ENCODE data around the gene DPH2.
A peak's percentile ranks its signal among the peaks of the same experiment; 100 is the strongest.

Gene DPH2

DNA sequence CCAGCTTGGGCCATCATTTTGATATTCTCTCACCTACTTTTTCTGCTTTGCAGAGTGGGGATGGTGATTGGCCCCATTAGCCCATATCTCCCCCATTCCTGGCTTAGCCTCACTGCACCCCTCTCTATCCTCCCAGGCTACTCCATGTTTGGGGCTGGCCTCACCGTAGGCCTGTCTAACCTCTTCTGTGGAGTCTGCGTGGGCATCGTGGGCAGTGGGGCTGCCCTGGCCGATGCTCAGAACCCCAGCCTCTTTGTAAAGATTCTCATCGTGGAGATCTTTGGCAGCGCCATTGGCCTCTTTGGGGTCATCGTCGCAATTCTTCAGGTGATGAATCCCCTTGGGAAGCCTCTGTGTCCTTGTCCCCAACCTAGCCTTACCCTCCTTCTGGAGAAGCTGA lies 7.1 kb downstream of the DPH2 start:
- Histone ChIP-seq H3K27me3 (ENCODE audit: control insufficient read depth, insufficient read depth, low read length, poor library complexity, severe bottlenecking) (no peaks in the 10 kb centered on the region), H3K9me3 (ENCODE audit: control insufficient read depth, low read length) (no peaks in the 10 kb centered on the region), H3K4me1 (ENCODE audit: control insufficient read depth, insufficient read depth, low read length) (peaks cover 26% of the 10 kb centered on the region), H3K4me3 (ENCODE audit: insufficient read depth, low read depth, low read length) (no peak overlapping the region), H3K36me3 (ENCODE audit: control insufficient read depth, insufficient read depth, low read length) (peaks cover 18% of the 10 kb centered on the region), H3K27ac (ENCODE audit: insufficient read depth, low read depth, low read length, poor library complexity, severe bottlenecking) (no peak overlapping the region)
- 94 to 96% methylated on average over 8 of the region's 8 CpGs for WGBS, 2 experiments

GRCh38 chr1:43977376-43978263 lies 7.8 kb downstream of the DPH2 start:
- H3K27me3 ChIP-seq (ENCODE audit: control insufficient read depth, insufficient read depth, low read length, poor library complexity, severe bottlenecking): no peaks in the 10 kb centered on the region
- H3K36me3 ChIP-seq (ENCODE audit: control insufficient read depth, insufficient read depth, low read length): peaks cover 18% of the 10 kb centered on the region
- no peaks in the 10 kb centered on the region for H3K9me3 ChIP-seq (ENCODE audit: control insufficient read depth, low read length)
- no peak overlapping the region for H3K4me3 ChIP-seq (ENCODE audit: insufficient read depth, low read depth, low read length)
- peaks cover 26% of the 10 kb centered on the region for H3K4me1 ChIP-seq (ENCODE audit: control insufficient read depth, insufficient read depth, low read length)
- WGBS, 2 experiments: 94 to 96% methylated on average over 8 to 9 of the region's 9 CpGs
- no peak overlapping the region for H3K27ac ChIP-seq (ENCODE audit: insufficient read depth, low read depth, low read length, poor library complexity, severe bottlenecking)

- H3K27ac ChIP-seq (ENCODE audit: insufficient read depth, low read depth, low read length, poor library complexity, severe bottlenecking): no peak overlapping the region
- H3K9me3 ChIP-seq (ENCODE audit: control insufficient read depth, low read length): no peaks in the 10 kb centered on the region
- peaks cover 18% of the 10 kb centered on the region for H3K36me3 ChIP-seq (ENCODE audit: control insufficient read depth, insufficient read depth, low read length)
- WGBS, 2 experiments: 85 to 87% methylated on average over 5 of the region's 5 CpGs
- H3K4me3 ChIP-seq (ENCODE audit: insufficient read depth, low read depth, low read length): peak overlapping the region; percentile 63
- no peaks in the 10 kb centered on the region for H3K27me3 ChIP-seq (ENCODE audit: control insufficient read depth, insufficient read depth, low read length, poor library complexity, severe bottlenecking)
- H3K4me1 ChIP-seq (ENCODE audit: control insufficient read depth, insufficient read depth, low read length): peaks cover 26% of the 10 kb centered on the region
These were observed 8.4 kb downstream of the DPH2 start for GRCh38 chr1:43978264-43978550.

DNA sequence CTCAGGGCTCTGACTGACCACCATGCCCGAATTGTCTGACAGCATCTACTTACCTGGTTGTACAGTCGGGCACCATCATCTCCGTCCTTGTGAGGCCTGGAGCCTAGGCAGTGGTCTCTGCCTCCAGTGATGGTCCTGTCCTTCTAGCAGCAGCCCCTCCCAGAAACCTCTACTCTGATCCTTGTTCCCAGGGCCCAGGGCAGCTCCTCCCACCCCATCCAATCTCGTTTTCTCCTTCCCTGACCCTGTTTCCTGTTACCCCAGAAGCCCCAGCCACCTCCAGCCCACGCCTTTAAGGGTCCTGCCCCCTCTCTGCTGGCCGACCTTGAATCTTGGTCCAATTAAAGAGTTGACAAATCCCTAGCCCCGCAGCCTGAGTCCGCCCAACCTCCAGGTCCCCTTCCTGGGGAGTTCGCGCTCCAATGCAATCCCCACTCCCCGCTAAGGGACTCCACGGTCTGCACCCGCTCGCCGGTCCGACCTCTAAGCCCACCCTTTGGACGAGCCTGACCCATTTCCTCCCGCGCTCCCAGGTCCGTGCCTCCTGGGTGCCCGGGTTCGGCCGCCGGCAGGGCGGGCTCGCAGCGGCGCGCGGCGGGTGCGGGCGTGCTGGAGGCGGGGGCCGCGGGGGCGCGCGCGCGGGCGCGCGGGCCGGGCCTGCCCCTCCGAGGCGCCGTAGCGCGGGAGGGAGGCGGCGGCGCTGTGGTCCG lies 8.9 kb downstream of the DPH2 start, which contains the start of gene B4GALT2:
TSS of gene B4GALT2 (plus strand) at position 660 of the 710 bp plus-strand sequence. CDS start 1,951 bp downstream, outside the sequence.
- Histone ChIP-seq H3K4me3 (ENCODE audit: insufficient read depth, low read depth, low read length) (peak within 1 kb of the TSS; percentile 63), H3K4me1 (ENCODE audit: control insufficient read depth, insufficient read depth, low read length) (peaks cover 26% of the 10 kb centered on the region), H3K27me3 (ENCODE audit: control insufficient read depth, insufficient read depth, low read length, poor library complexity, severe bottlenecking) (no peaks in the 10 kb centered on the region), H3K9me3 (ENCODE audit: control insufficient read depth, low read length) (no peaks in the 10 kb centered on the region), H3K27ac (ENCODE audit: insufficient read depth, low read depth, low read length, poor library complexity, severe bottlenecking) (no peak within 1 kb of the TSS), H3K36me3 (ENCODE audit: control insufficient read depth, insufficient read depth, low read length) (peaks cover 18% of the 10 kb centered on the region)
- 4 to 5% methylated on average over 54 of the region's 54 CpGs for WGBS, 2 experiments

GRCh38 chr1:43979261-43979527 lies 9.4 kb downstream of the DPH2 start:
- Histone ChIP-seq H3K27me3 (ENCODE audit: control insufficient read depth, insufficient read depth, low read length, poor library complexity, severe bottlenecking) (no peaks in the 10 kb centered on the region), H3K36me3 (ENCODE audit: control insufficient read depth, insufficient read depth, low read length) (peaks cover 18% of the 10 kb centered on the region), H3K9me3 (ENCODE audit: control insufficient read depth, low read length) (no peaks in the 10 kb centered on the region), H3K4me1 (ENCODE audit: control insufficient read depth, insufficient read depth, low read length) (peaks cover 26% of the 10 kb centered on the region), H3K4me3 (ENCODE audit: insufficient read depth, low read depth, low read length) (peak overlapping the region; percentile 59), H3K27ac (ENCODE audit: insufficient read depth, low read depth, low read length, poor library complexity, severe bottlenecking) (no peak overlapping the region)
- 0% methylated on average over 45 of the region's 45 CpGs for WGBS, 2 experiments

- H3K4me3 ChIP-seq (ENCODE audit: insufficient read depth, low read depth, low read length): peak overlapping the region; percentile 59
- H3K9me3 ChIP-seq (ENCODE audit: control insufficient read depth, low read length): no peaks in the 10 kb centered on the region
- H3K27ac ChIP-seq (ENCODE audit: insufficient read depth, low read depth, low read length, poor library complexity, severe bottlenecking): no peak overlapping the region
- 4 to 5% methylated on average over 45 of the region's 45 CpGs for WGBS, 2 experiments
- peaks cover 26% of the 10 kb centered on the region for H3K4me1 ChIP-seq (ENCODE audit: control insufficient read depth, insufficient read depth, low read length)
- no peaks in the 10 kb centered on the region for H3K27me3 ChIP-seq (ENCODE audit: control insufficient read depth, insufficient read depth, low read length, poor library complexity, severe bottlenecking)
- H3K36me3 ChIP-seq (ENCODE audit: control insufficient read depth, insufficient read depth, low read length): peaks cover 18% of the 10 kb centered on the region
These were observed 9.9 kb downstream of the DPH2 start for GRCh38 chr1:43979528-43980254.

DNA sequence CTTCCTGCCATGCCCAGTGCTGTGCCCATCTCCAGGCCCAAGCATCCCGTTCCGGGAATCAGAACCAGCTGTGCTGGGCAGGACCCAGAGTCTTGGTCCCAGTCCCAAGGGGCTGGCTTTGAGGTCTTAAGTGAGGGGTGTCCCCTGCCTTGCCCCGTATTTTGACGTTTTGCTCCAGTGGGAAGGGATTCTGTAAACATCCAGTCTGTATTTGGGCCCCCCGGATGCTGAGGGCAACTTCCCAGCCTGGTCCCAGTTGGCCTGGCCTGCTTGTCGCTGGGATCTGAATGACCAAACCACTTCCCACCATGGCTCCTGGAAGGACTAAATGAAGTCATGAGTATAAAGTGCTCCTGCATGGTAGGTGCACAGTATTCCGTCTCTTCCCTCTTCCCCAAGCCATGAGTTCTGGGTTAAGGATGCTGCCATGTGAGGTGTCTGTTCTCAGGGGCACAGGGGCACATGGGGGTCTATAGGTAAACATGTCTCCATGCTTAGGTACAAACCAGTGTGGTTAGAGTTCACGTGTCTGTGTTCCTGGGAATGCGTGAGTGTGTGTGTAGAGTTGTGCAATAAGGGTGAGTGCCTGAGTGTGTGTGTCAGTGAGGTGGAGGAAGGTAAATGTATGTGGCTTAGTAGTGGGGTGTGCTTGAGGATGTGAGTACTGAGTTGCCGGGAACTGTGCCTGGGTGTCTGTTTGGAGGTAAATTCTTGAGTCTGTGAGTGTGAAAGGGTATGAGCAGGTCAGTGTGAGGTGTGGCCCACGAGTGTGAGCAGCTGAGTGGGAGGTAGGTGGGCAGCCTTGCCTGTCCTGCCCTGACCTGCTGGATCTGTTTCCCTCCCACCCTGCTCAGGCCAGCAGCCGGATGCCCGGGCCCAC lies 10.7 kb downstream of the DPH2 start:
- no peaks in the 10 kb centered on the region for H3K27me3 ChIP-seq (ENCODE audit: control insufficient read depth, insufficient read depth, low read length, poor library complexity, severe bottlenecking)
- peak overlapping the region; percentile 59 for H3K4me3 ChIP-seq (ENCODE audit: insufficient read depth, low read depth, low read length)
- H3K36me3 ChIP-seq (ENCODE audit: control insufficient read depth, insufficient read depth, low read length): peaks cover 18% of the 10 kb centered on the region
- no peaks in the 10 kb centered on the region for H3K9me3 ChIP-seq (ENCODE audit: control insufficient read depth, low read length)
- H3K4me1 ChIP-seq (ENCODE audit: control insufficient read depth, insufficient read depth, low read length): peaks cover 26% of the 10 kb centered on the region
- WGBS, 2 experiments: 84 to 86% methylated on average over 13 of the region's 13 CpGs
- no peak overlapping the region for H3K27ac ChIP-seq (ENCODE audit: insufficient read depth, low read depth, low read length, poor library complexity, severe bottlenecking)

DNA sequence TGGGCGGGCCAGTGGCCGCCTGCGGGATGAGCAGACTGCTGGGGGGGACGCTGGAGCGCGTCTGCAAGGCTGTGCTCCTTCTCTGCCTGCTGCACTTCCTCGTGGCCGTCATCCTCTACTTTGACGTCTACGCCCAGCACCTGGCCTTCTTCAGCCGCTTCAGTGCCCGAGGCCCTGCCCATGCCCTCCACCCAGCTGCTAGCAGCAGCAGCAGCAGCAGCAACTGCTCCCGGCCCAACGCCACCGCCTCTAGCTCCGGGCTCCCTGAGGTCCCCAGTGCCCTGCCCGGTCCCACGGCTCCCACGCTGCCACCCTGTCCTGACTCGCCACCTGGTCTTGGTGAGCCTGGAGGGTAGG lies 11.3 kb downstream of the DPH2 start:
- WGBS, 2 experiments: 91 to 94% methylated on average over 20 of the region's 20 CpGs
- peaks cover 18% of the 10 kb centered on the region for H3K36me3 ChIP-seq (ENCODE audit: control insufficient read depth, insufficient read depth, low read length)
- H3K27me3 ChIP-seq (ENCODE audit: control insufficient read depth, insufficient read depth, low read length, poor library complexity, severe bottlenecking): no peaks in the 10 kb centered on the region
- H3K4me1 ChIP-seq (ENCODE audit: control insufficient read depth, insufficient read depth, low read length): peaks cover 20% of the 10 kb centered on the region
- no peak overlapping the region for H3K4me3 ChIP-seq (ENCODE audit: insufficient read depth, low read depth, low read length)
- no peak overlapping the region for H3K27ac ChIP-seq (ENCODE audit: insufficient read depth, low read depth, low read length, poor library complexity, severe bottlenecking)
- no peaks in the 10 kb centered on the region for H3K9me3 ChIP-seq (ENCODE audit: control insufficient read depth, low read length)

DNA sequence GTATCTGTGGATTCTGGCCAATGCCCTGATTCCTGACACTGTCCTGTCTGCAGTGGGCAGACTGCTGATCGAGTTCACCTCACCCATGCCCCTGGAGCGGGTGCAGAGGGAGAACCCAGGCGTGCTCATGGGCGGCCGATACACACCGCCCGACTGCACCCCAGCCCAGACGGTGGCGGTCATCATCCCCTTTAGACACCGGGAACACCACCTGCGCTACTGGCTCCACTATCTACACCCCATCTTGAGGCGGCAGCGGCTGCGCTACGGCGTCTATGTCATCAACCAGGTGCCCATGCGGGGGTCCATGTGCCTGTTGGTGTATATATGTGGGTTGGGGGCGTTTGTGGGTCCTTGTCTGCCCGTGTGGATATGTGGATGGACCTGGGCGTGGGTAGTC lies 11.8 kb downstream of the DPH2 start:
- Histone ChIP-seq H3K9me3 (ENCODE audit: control insufficient read depth, low read length) (no peaks in the 10 kb centered on the region), H3K27me3 (ENCODE audit: control insufficient read depth, insufficient read depth, low read length, poor library complexity, severe bottlenecking) (no peaks in the 10 kb centered on the region), H3K4me3 (ENCODE audit: insufficient read depth, low read depth, low read length) (no peak overlapping the region), H3K36me3 (ENCODE audit: control insufficient read depth, insufficient read depth, low read length) (peaks cover 13% of the 10 kb centered on the region), H3K4me1 (ENCODE audit: control insufficient read depth, insufficient read depth, low read length) (peaks cover 16% of the 10 kb centered on the region), H3K27ac (ENCODE audit: insufficient read depth, low read depth, low read length, poor library complexity, severe bottlenecking) (no peak overlapping the region)
- WGBS, 2 experiments: 96 to 97% methylated on average over 20 of the region's 20 CpGs
